NCI-H526 treated with DMSO at 0.1 percent for 48 hours (cell line): ENCODE results near the gene TMEM219.

ENCODE experiments used
- DNase-seq: peaks from one replicate; lab custom pipeline; 2025; lab: John Stamatoyannopoulos, UW

The TMEM219 gene

DNA sequence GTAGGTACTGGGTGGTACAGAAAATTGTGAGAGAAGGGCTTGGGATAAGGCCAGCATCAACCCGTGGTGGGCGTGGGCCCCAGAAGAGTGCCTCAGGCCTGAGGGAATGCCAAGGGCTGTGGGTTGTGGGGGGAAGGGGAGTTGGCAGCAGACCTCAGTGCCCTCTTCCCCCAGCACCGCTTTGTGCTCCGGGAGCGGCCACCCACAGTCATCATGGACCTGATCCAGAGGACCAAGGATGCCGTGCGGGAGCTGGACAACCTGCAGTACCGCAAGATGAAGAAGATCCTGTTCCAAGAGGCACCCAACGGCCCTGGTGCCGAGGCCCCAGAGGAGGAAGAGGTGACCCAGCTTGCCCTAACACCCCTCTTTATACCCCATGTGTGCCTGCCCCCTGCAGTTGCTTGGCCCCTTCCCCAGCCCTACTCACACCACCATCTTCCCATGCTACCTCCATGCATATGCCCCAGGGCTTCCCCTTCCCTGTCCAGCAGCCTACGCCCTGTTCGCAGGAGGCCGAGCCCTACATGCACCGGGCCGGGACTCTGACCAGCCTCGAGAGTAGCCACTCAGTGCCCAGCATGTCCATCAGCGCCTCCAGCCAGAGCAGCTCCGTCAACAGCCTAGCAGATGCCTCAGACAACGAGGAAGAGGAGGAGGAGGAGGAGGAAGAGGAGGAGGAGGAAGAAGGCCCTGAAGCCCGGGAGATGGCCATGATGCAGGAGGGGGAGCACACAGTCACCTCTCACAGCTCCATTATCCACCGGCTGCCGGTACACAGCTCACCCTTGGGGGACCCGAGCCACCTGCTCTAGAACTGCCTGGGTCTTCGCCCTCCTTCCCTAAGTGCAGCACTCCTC is 20.9 kb downstream of the TMEM219 start:
- DNase-seq = no peak

DNA sequence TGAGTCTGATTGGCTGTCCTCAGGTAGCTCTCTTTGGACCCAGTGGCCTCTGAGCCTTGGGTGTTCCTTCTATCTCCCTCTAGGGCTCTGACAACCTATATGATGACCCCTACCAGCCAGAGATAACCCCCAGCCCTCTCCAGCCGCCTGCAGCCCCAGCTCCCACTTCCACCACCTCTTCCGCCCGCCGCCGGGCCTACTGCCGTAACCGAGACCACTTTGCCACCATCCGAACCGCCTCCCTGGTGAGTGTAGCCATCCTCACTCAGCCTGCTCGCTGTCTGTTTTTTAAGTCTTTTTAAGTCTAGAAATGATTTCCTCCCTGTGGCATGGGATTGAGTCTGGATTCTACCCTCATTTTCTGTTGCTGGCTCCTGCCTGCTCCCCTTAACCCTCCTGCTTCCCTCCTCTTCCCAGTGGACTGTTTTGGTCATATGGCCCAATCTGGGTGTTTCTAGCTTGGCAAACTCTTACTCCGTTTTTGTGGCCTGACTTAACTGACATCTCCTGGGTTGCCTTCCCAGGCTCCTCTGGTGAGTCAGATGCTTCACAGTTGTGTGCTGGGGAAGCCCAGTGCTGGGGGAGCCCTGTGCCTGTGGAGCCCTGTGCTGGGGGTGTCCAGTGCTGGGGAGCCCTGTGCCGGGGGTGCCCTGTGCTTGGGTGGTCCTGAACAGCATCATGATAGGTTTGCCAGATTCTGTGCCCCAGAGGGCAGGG is 21.7 kb downstream of the TMEM219 start:
- DNase-seq = no peak

DNA sequence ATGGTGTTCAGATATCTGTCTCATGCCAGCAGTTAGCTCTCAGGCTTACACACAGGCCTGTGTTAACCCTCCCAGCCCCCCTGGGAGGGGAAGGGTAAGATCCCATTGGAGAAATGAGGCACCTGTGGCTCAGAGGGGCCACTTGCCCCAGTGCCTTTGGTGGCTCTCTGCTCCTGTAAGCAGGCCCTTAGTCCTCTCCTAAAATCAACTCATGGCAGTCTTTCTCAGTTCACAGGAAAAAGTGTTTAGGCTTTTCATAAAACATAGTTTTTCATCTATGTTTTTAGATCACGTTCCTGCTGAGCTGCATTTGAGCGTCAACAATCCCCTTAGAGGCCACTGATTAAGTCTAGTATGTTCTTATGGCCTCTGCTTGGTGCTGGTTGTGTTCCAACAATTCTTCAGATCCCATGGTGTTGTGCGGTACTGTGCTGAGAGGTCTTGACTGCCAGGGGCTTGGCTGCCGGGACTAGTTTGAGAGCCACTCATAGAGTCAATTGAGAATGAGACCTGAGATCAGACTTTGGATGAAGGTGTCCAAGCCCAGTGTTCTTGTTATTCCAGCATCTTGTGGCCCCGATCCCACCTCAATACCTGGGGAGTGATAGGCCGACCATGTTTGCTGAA is 22.4 kb downstream of the TMEM219 start:
- DNase-seq = no peak

DNA sequence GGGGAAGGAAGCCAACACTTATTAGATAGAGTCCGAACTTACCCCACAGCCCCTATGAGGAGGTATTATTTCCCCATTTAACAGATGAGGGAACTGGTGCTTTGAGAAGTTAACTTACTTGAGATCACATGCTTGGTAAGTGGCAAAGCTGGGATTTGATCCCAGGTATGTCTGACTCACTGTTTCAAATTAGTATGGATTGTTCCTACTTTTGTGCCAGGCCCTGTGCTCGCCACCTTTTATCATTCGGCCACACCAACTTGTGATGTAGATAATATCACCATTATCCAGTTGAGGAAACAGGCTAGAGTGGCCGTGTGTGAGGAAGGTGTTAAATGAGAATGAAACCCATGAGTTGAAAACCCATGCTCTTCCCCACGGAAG is 22.9 kb downstream of the TMEM219 start:
- no peak for DNase-seq

DNA sequence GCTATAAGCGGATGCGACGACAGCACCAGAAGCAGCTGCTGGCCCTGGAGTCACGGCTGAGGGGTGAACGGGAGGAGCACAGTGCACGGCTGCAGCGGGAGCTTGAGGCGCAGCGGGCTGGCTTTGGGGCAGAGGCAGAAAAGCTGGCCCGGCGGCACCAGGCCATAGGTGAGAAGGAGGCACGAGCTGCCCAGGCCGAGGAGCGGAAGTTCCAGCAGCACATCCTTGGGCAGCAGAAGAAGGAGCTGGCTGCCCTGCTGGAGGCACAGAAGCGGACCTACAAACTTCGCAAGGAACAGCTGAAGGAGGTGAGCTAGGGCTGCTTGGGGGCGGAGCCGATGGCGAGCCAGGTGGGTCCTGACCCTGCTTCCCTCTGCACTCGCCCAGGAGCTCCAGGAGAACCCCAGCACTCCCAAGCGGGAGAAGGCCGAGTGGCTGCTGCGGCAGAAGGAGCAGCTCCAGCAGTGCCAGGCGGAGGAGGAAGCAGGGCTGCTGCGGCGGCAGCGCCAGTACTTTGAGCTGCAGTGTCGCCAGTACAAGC is 23.5 kb downstream of the TMEM219 start:
- no peak for DNase-seq

DNA sequence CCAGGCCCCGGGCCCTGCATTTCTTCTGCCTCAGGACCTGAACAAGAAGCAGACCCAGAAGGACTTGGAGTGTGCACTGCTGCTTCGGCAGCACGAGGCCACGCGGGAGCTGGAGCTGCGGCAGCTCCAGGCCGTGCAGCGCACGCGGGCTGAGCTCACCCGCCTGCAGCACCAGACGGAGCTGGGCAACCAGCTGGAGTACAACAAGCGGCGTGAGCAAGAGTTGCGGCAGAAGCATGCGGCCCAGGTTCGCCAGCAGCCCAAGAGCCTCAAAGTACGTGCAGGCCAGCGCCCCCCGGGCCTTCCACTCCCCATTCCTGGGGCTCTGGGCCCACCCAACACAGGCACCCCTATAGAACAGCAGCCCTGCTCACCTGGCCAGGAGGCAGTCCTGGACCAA is 24.4 kb downstream of the TMEM219 start:
- no peak for DNase-seq

DNA sequence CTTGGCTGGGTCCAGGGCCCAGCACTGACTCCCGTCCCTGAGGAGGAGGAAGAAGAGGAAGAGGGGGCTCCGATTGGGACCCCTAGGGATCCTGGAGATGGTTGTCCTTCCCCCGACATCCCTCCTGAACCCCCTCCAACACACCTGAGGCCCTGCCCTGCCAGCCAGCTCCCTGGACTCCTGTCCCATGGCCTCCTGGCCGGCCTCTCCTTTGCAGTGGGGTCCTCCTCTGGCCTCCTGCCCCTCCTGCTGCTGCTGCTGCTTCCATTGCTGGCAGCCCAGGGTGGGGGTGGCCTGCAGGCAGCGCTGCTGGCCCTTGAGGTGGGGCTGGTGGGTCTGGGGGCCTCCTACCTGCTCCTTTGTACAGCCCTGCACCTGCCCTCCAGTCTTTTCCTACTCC is 25.1 kb downstream of the TMEM219 start:
- no peak for DNase-seq

DNA sequence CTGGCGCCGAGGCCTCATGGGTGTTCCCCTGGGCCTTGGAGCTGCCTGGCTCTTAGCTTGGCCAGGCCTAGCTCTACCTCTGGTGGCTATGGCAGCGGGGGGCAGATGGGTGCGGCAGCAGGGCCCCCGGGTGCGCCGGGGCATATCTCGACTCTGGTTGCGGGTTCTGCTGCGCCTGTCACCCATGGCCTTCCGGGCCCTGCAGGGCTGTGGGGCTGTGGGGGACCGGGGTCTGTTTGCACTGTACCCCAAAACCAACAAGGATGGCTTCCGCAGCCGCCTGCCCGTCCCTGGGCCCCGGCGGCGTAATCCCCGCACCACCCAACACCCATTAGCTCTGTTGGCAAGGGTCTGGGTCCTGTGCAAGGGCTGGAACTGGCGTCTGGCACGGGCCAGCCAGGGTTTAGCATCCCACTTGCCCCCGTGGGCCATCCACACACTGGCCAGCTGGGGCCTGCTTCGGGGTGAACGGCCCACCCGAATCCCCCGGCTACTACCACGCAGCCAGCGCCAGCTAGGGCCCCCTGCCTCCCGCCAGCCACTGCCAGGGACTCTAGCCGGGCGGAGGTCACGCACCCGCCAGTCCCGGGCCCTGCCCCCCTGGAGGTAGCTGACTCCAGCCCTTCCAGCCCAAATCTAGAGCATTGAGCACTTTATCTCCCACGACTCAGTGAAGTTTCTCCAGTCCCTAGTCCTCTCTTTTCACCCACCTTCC is 25.6 kb downstream of the TMEM219 start:
- DNase-seq = no peak

DNA sequence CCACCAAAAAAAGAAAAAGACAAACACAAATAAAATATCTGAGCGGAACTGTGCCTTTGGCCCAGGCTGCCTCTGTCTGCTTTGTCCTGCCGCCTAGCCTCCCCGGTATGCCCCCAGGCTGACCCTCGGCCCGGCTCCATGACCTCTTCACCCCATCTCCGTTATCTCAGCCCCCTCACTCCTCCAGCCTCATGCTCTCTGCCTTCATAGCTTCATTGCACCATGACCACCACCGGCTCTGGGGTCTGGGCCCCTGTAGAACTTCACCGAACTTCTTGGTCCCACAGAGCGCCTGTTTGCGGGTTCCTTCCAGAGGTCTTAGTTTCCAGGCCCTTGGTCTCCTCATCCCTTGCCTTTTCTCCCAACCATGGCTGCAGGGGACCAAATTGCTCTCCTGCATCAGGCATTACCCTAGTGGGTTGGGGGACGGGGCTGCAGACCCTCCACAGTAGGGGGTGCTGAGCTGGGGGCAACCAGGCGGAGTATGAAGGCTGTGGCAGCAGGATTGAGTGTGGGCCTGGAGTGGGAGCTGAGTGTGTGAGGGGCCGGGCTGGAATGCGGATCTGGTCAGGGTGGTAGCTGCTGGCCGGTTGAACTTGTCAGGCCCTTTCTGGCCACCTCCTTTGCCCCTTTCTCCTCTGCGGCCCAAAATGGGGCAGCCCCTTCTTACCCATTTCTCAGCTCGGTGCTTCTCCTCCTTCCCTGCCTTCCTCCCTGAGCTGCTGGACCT is 26.6 kb downstream of the TMEM219 start:
- DNase-seq = no peak

DNA sequence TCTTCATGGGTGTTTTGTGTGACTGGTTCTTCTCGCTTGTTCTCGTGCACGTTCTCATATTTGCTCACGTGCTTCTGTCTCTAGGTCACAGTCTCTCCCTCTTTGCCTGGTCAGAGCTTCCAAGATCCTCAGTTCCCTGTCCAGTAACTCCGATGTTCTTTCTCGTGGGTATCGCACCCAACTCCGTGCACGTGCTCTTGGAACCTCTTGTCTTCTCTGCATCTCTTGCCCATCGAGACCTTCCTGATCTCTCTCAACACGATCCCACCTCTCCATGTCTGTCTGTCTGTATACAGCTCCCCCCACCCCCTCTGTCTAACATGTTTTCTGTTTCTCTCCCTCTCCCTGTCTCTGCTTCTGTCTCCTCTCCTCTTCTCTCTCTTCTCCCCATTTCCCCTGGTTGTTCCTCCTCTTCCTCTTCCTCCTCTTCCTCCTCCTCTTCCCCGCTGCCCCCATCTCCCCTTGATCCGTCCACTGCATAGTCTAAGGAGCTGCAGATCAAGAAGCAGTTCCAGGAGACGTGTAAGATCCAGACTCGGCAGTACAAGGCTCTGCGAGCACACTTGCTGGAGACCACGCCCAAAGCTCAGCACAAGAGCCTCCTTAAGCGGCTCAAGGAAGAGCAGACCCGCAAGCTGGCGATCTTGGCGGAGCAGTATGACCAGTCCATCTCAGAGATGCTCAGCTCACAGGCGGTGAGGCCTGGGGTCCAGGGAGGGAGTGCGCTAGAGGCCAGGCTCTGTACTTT is 27.4 kb downstream of the TMEM219 start:
- no peak for DNase-seq

DNA sequence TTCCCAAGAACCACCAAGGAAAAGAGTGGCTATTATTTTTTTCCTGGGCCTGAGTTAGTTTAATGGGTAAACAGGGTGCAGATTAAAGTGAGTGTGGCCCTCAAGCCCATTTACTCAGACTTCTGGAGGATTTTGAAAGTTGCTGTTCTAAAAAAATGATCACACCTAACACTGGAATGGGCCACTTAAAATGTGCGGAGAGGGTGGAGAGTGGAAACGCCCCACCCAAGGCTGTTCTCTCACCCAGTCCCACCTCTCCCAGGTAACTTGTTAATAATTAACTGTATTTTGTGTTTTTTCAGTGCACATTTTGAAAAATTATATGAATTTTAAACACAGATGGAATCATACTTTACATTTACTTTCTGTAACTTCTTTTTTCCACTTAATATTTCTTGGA is 28.2 kb downstream of the TMEM219 start:
- no peak for DNase-seq

DNA sequence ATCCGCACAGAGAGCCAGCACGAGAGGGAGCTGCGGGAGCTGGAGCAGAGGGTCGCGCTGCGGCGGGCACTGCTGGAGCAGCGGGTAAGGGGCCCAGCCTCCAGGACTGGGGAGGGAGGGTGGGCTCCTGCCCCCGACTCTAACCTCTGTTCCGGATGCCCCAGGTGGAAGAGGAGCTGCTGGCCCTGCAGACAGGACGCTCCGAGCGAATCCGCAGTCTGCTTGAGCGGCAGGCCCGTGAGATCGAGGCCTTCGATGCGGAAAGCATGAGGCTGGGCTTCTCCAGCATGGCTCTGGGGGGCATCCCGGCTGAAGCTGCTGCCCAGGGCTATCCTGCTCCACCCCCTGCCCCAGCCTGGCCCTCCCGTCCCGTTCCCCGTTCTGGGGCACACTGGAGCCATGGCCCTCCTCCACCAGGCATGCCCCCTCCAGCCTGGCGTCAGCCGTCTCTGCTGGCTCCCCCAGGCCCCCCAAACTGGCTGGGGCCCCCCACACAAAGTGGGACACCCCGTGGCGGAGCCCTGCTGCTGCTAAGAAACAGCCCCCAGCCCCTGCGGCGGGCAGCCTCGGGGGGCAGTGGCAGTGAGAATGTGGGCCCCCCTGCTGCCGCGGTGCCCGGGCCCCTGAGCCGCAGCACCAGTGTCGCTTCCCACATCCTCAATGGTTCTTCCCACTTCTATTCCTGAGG is 29.1 kb downstream of the TMEM219 start:
- DNase-seq = no peak

DNA sequence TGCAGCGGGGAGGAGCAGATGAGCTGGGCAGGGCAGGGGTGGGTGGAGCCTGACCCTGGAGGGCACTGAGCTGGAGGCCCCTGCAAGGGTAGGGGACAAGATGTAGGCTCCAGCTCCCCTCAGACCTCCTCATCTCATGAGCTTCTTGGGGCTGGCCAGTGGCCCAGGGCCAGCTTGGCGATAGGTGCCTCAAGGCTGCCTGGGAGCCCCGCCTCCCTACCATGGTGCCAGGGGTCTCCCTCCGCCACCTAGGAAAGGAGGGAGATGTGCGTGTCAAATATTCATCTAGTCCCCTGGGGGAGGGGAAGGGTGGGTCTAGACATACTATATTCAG is 29.7 kb downstream of the TMEM219 start:
- no peak for DNase-seq

DNA sequence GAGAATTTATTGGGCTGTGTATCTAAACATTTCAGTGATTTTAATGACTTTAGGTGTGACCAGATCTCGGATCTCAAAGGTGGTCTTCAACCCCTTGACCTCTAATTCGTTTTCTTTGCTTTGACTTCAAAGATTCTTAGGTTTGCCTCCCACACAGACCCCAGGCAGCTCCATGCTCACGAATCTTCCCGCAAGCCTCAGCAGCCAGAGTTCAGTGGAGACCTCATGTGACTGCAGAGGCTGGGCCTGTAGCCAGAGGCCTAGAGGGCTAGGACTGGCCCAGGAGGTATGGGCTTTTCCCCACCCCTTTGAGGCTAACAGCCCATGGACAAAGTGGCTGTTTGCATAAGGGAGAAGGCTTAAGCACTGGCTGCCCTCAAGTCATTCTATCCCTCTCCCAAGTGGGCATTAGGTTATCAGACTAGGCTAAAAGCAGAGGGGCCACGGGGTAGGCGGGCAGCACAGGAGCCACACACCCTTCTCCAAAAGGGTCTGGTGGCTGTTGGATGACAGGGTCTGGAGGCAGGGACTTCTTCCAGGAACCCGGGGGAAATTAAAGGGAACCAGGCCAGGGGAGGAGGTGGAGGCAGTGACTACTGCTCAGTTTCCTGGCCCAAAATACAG is 30.6 kb downstream of the TMEM219 start:
- DNase-seq = no peak

DNA sequence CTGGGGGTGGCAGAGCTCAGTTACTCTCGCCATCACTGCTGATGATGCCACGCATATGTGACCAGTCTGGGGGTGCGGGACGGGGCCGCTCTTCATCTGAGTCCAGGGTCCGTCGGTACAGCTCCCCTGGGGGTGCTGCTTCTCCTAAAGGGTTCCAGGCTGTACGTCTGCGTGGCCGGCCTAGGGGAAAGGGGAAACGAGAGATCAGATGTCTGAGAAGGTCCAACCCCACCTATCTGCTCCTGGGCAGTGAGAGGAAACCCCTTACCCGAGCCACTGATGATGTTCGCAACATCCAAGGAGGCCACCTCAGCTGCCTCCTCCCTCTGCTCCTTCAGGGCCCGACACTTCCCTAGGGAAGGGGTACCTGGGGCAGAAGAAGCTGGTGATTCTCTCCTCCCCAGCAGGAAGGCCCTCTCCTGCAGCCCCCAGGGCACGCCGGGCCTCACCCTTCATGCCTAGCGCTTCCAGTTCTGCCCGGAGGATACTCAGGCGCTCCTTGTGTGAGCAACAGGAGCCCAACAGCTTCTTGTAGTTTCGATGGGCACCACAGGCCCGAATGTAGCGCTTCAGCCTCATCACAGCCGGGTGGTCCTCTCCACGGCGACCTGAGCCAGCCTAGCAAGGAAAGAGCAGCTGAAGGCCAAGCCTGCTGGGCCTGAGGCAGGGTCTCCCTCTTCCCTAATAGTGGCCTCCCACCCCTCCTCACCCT is 31.5 kb downstream of the TMEM219 start:
- no peak for DNase-seq

DNA sequence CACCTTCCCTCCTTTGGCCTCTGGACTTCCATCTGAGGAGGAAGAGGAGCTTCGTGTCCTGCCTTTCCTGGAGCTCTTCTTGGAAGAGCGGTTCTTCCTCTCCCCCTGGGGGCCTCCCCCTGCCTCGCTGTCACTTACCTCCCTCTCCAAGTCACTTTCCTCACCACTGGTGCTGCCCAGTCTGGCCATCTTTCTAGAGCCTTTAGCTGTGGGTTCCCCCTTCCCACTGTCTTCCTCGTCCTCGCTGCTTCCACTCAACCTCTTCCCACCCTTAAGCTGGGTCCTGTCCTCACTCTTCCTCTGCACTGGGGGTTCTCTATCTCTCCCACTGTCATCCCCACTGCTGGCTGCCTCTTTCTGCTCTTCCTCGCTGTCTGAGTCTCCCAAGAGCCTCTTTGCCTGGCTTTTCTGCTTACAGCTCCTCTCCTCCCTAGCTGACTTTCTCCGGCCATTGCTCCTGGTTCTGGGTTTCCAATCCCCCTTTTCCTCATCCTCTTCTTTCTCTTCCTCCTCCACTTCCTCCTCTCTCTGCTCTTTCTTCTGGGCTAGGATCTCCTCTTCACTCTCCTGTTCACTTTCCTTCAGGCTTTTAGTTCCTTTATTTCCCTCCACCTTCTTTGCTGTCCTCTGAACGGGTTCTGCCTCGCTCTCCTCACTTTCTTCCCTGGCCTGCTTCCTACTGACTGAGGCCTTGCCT is 32.2 kb downstream of the TMEM219 start:
- DNase-seq = no peak

DNA sequence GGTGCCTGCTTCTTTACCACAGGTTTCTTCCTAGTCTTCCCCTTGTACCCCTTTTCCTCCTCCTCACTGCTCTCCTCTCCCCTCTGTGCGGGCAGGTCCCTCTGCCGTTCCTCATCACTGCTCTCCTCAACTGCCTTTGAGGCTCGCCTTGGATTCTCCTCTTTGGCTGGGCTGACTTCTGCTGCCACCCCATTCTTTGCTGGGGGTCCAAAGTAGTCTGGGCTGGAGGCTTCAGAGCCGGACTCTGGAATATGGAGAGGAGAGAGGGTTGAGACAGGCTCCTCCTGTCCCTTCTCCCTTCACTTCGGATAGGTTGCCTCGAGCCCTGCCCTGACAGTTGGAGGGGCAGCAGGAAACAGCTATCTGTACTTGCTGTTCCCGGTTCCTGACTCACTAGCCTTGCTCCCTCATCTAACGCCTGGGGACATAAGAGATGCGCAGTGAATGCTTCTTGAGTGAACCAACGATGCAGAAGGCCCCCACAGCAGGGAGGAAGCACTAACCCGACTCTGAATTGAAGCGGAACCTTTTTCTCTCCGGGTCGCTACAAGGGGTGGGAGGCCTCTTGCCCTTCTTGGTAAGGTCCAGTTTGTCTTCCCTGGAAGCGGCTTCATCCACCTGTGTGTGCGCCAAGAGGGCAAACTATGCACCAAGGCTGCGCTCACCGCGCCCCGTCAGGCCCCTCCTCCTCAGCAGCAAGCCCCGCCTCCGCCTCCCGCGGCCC is 32.9 kb downstream of the TMEM219 start:
- DNase-seq = no peak
